ENCODE results near the gene TACC2. TPM values are rescaled to one million over a fixed set of nuclear protein-coding genes. Genes with fewer than 3 reads are reported as not detected.

TACC2 gene
- total RNA-seq, 1 donor from 2014 or later = 400 TPM

DNA sequence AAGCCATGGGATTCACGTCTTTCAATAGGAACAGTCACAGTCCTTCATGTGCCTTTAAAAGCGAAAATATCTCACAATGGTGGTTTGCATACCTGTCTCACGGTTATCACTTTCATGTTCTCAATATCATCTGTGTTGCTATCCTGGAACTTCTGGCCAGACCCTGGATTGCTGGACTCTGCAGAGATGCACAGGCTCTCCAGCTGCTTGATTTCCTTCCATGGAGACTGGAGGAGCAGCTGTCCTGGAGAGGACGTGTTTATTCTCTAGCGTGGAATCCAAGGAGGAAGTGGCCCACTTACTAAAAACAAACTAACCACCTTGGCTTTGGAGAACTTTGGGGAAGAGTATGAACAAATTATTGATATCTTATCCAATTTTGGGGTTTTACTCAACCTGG, 298.6 kb downstream of the TACC2 start:
- intact Hi-C loops (cut with micrococcal nuclease) = no loop called here
- TF ChIP-seq, protein P1, sequence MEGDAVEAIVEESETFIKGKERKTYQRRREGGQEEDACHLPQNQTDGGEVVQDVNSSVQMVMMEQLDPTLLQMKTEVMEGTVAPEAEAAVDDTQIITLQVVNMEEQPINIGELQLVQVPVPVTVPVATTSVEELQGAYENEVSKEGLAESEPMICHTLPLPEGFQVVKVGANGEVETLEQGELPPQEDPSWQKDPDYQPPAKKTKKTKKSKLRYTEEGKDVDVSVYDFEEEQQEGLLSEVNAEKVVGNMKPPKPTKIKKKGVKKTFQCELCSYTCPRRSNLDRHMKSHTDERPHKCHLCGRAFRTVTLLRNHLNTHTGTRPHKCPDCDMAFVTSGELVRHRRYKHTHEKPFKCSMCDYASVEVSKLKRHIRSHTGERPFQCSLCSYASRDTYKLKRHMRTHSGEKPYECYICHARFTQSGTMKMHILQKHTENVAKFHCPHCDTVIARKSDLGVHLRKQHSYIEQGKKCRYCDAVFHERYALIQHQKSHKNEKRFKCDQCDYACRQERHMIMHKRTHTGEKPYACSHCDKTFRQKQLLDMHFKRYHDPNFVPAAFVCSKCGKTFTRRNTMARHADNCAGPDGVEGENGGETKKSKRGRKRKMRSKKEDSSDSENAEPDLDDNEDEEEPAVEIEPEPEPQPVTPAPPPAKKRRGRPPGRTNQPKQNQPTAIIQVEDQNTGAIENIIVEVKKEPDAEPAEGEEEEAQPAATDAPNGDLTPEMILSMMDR (IDR thresholded peaks at IDR 0.05; ENCODE audit: borderline replicate concordance) = no peak
- Histone ChIP-seq H3K36me3 (no peaks in the 10 kb centered on the region), H3K9me3 (replicated peaks) (no peaks in the 10 kb centered on the region), H3K27ac (replicated peaks) (peak overlapping the region; percentile 23), H3K4me3 (no peak overlapping the region), H3K4me1 (peaks cover 22% of the 10 kb centered on the region), H3K27me3 (ENCODE audit: low read depth) (no peaks in the 10 kb centered on the region)
- DNase-seq = no peak

DNA sequence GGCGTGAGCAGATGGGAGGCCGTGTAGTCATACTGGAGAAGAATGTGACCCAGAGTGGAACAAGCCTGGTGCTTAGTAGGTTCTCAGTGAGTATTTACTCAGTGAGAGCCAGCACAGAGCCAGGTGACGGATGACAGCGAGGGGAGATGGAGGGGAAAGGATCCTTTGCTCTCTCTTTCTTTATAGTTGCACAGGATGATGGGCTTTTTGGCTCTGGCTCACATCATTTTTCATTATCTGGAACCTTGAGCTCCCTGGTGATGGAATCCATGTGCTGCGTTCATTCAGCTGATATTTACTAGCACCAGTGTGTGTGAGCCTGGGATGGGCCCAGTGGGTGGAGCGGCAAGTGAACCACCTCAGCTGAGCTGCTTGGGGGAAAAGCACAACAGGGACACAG, 299.3 kb downstream of the TACC2 start:
- DNase-seq = no peak
- H3K4me1 ChIP-seq = peaks cover 22% of the 10 kb centered on the region
- intact Hi-C loops (cut with micrococcal nuclease) = no loop called here
- no peak overlapping the region for H3K27ac ChIP-seq (replicated peaks)
- TF ChIP-seq, protein P1 (IDR thresholded peaks at IDR 0.05; ENCODE audit: borderline replicate concordance) = no peak
- H3K36me3 ChIP-seq = no peaks in the 10 kb centered on the region
- H3K27me3 ChIP-seq (ENCODE audit: low read depth) = no peaks in the 10 kb centered on the region
- H3K4me3 ChIP-seq = no peak overlapping the region
- no peaks in the 10 kb centered on the region for H3K9me3 ChIP-seq (replicated peaks)

DNA sequence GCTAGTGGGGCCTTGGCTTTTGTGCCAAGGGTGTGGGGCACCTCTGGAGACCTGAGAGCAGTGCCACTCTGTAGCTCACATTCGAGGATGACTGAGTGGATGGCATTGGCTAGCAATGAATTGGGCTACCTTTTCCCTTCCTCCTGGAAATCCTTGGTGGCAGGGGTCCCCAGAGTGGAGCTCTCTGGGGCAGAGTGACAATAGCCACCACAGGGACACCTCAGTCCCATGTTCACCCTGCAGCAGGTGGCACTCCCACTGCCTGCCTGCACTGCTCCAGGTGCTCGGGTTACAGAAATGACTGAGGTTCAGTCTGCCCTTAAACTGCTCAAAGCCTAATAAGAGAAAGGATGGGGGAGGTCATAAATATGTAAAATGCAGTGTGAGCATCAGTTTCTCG, 300.0 kb downstream of the TACC2 start:
- Histone ChIP-seq H3K27me3 (ENCODE audit: low read depth) (no peaks in the 10 kb centered on the region), H3K4me1 (peaks cover 22% of the 10 kb centered on the region), H3K27ac (replicated peaks) (no peak overlapping the region), H3K36me3 (no peaks in the 10 kb centered on the region), H3K4me3 (no peak overlapping the region), H3K9me3 (replicated peaks) (no peaks in the 10 kb centered on the region)
- no peak for DNase-seq
- intact Hi-C loops (cut with micrococcal nuclease) = no loop called here
- TF ChIP-seq, protein P1 (IDR thresholded peaks at IDR 0.05; ENCODE audit: borderline replicate concordance) = no peak

DNA sequence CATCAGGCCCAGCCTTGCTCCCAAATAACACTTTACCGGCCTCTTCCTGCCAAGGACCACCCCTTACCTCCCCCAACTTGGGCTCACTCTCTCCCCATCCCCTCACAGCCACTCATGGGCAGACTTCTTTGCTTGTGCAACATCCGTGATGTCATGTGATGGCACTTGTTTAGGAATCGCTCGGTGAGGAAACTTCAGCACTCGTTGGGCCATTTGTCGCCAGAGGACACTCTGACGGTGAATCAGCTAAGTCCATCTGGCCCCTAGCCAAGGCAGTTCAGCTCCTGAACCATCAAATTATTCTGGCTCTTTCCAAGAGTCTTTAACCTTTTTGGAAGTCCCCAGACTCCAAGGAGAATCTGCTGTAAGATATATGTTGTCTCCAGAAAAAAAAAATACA, 301.4 kb downstream of the TACC2 start:
- Histone ChIP-seq H3K27ac (replicated peaks) (no peak overlapping the region), H3K4me3 (no peak overlapping the region), H3K4me1 (peaks cover 22% of the 10 kb centered on the region), H3K36me3 (no peaks in the 10 kb centered on the region), H3K9me3 (replicated peaks) (no peaks in the 10 kb centered on the region), H3K27me3 (ENCODE audit: low read depth) (no peaks in the 10 kb centered on the region)
- no peak for DNase-seq
- intact Hi-C loops (cut with micrococcal nuclease) = no loop called here
- TF ChIP-seq, protein P1 (IDR thresholded peaks at IDR 0.05; ENCODE audit: borderline replicate concordance) = no peak

- Histone ChIP-seq H3K36me3 (no peaks in the 10 kb centered on the region), H3K4me1 (peaks cover 22% of the 10 kb centered on the region), H3K27me3 (ENCODE audit: low read depth) (no peaks in the 10 kb centered on the region), H3K27ac (replicated peaks) (no peak overlapping the region), H3K4me3 (no peak overlapping the region), H3K9me3 (replicated peaks) (no peaks in the 10 kb centered on the region)
- TF ChIP-seq, protein P1 (IDR thresholded peaks at IDR 0.05; ENCODE audit: borderline replicate concordance) = no peak
- intact Hi-C loops (cut with micrococcal nuclease) = no loop called here
- no peak for DNase-seq
Measured at GRCh38 chr10:122290833-122291532, 302.0 kb downstream of the TACC2 start.
